HFF-Myc (cell line): ENCODE data around the gene SIGLEC6.

Source experiments
- DNase-seq: peaks from one replicate; pipeline ENCODE4 v3.0.0-alpha.2; 2011; ENCODE audit warnings: low read depth; ENCODE audit errors: extremely low read depth
- H3K4me3 ChIP-seq: replicated peaks from 2 replicates; pipeline ENCODE4 v1.5.1; 2011; ENCODE audit warnings: low read depth, mild to moderate bottlenecking, control low read depth, low read length
- CTCF ChIP-seq: IDR thresholded peaks from 2 replicates; pipeline ENCODE4 v1.5.1; 2012; ENCODE audit warnings: mild to moderate bottlenecking, low read depth, low read length, control low read depth; ENCODE audit errors: missing control alignments

Gene SIGLEC6

GRCh38 chr19:51549533-51550324 lies 18.3 kb upstream of the SIGLEC6 start:
- no peak overlapping the region for H3K4me3 ChIP-seq
- no peak for DNase-seq
- TF ChIP-seq CTCF: no peak

- H3K4me3 ChIP-seq: no peak overlapping the region
- no peak for TF ChIP-seq CTCF
- DNase-seq: no peak
Measured at GRCh38 chr19:51548891-51549305, 17.4 kb upstream of the SIGLEC6 start.

- TF ChIP-seq CTCF: no peak
- DNase-seq: no peak
- H3K4me3 ChIP-seq: no peak overlapping the region
Measured at GRCh38 chr19:51548213-51548651, 16.8 kb upstream of the SIGLEC6 start.

- no peak for TF ChIP-seq CTCF
- no peak for DNase-seq
- no peak overlapping the region for H3K4me3 ChIP-seq
Measured at GRCh38 chr19:51547397-51548212, 16.1 kb upstream of the SIGLEC6 start.

GRCh38 chr19:51546650-51547396 lies 15.4 kb upstream of the SIGLEC6 start:
- no peak for TF ChIP-seq CTCF
- no peak for DNase-seq
- H3K4me3 ChIP-seq: no peak overlapping the region

- TF ChIP-seq CTCF: no peak
- DNase-seq: no peak
- no peak overlapping the region for H3K4me3 ChIP-seq
Measured at GRCh38 chr19:51546107-51546649, 14.7 kb upstream of the SIGLEC6 start.
